Stimulated activated CD8-positive, alpha-beta memory T cell treated with anti-CD3 and anti-CD28 coated beads, Interleukin-12 subunit alpha, Interleukin-12 subunit beta, amount 100 ng/mL, for 4 hours (primary cell): ENCODE data around the gene SCYGR5.
"Not testable (repeated sequence)": the region's sequence is repeated elsewhere in the genome, so short reads cannot be mapped to it uniquely, and the experiment has no call there.

ENCODE experiments used
- DNase-seq: peaks from one replicate; pipeline ENCODE4 v3.0.0-alpha.2; 2020; ENCODE audit warnings: low read depth

Gene SCYGR5

GRCh38 chr2:227673620-227674019 lies 7.0 kb downstream of the SCYGR5 start:
- not testable (repeated sequence) for DNase-seq

- no peak for DNase-seq
Observed at GRCh38 chr2:227674485-227674884, 7.9 kb downstream of the SCYGR5 start.

- DNase-seq: no peak
Observed at GRCh38 chr2:227677928-227678327, 11.3 kb downstream of the SCYGR5 start.

GRCh38 chr2:227684258-227684657 lies 17.7 kb downstream of the SCYGR5 start:
- DNase-seq: no peak

- no peak for DNase-seq
Observed at GRCh38 chr2:227687189-227687588, 20.6 kb downstream of the SCYGR5 start.

- DNase-seq: no peak
Observed at GRCh38 chr2:227696990-227697679, 30.5 kb downstream of the SCYGR5 start.

GRCh38 chr2:227701556-227701955 lies 35.0 kb downstream of the SCYGR5 start:
- no peak for DNase-seq

- DNase-seq: no peak
Observed at GRCh38 chr2:227703280-227703732, 36.7 kb downstream of the SCYGR5 start.

GRCh38 chr2:227703961-227704360 lies 37.4 kb downstream of the SCYGR5 start:
- no peak for DNase-seq

- DNase-seq: no peak
Observed at GRCh38 chr2:227706859-227707258, 40.3 kb downstream of the SCYGR5 start.

- DNase-seq: no peak
Observed at GRCh38 chr2:227707390-227707789, 40.8 kb downstream of the SCYGR5 start.

GRCh38 chr2:227710986-227711385 lies 44.4 kb downstream of the SCYGR5 start:
- no peak for DNase-seq

GRCh38 chr2:227713291-227713690 lies 46.7 kb downstream of the SCYGR5 start:
- no peak for DNase-seq

- no peak for DNase-seq
Observed at GRCh38 chr2:227716501-227716900, 49.9 kb downstream of the SCYGR5 start.
